GM21390 (cell line): ENCODE data around the gene TNNC1.

ENCODE experiments used
- ATAC-seq: cut with Tn5 transposase; IDR thresholded peaks from one replicate; pipeline ENCODE4 v1.9.1; 2021; ENCODE audit not compliant: unreplicated experiment

The TNNC1 gene

DNA sequence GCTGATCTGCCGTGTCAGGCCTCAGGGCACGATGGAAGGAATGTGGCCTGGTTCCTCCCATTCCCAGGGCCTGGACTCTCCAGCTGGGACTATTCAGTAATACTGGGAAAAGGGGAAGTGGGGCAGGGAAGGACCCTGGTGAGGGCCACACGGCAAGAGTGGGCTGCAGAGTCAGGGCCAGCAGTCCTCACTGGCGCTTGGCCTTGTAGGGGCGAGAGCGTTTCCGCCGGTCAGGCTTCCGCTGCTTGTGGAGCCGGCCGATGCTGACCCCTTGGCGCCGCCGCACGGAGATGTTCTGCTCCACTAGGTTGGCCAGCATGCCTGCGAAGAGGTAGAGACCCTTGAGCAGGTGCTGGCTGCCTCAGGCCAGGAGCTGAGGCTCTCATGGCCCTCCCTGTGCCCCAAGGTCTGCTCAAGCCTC, 51.7 kb downstream of the TNNC1 start:
- ATAC-seq, result no peak

DNA sequence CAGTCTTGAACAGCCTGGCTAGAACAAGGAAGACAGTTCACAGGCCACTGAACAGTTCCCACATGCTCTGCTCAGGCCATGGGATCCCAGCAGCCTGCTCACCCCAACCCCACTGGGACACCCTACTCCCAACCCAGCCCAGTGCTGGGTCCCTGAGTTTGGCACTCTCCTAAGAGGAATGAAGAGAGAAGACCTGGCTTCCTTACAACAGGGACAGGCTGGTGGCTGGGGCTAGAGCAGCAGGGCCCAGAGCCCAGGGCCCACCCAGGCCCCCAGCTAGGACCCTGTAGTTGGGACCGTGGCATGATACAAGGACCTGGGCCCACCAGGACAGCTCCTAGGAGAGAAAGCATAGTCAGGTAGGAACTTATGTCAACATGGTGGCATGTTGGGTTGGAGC, 52.3 kb downstream of the TNNC1 start:
- no peak for ATAC-seq
